Measurements from ENCODE around the gene FEZ2. TPM values are rescaled to one million over a fixed set of nuclear protein-coding genes. Genes with fewer than 3 reads are reported as not detected.

FEZ2 gene
- total and polyA plus RNA-seq, 8 donors: 47.5 to 74.0 (median 69.8) TPM

- DNase-seq (no peak), ATAC-seq (no peak)
- Histone ChIP-seq H3K36me3 (peaks cover 0 to 10% of the 10 kb centered on the region in 2 donors), H3K27ac (no peak overlapping the region), H3K4me1 (peaks cover 12 to 35% of the 10 kb centered on the region in 2 donors), H3K4me3 (no peak overlapping the region), H3K9me3 (no peaks in the 10 kb centered on the region), H3K27me3 (no peaks in the 10 kb centered on the region)
- TF ChIP-seq CTCF (IDR thresholded peaks at IDR 0.05): no peak
- intact Hi-C loops (cut with DNase I): no loop called here
Observed at GRCh38 chr2:36594849-36595248, 3.1 kb downstream of the FEZ2 start.

- no peaks in the 10 kb centered on the region for H3K9me3 ChIP-seq
- no peak for DNase-seq
Observed at GRCh38 chr2:36589230-36589630, 8.7 kb downstream of the FEZ2 start.

GRCh38 chr2:36587556-36587955 is 10.4 kb downstream of the FEZ2 start:
- peaks cover 0 to 24% of the 10 kb centered on the region in 2 donors for H3K4me1 ChIP-seq
- no peak overlapping the region for H3K27ac ChIP-seq
- intact Hi-C loops (cut with DNase I): no loop called here
- no peaks in the 10 kb centered on the region for H3K9me3 ChIP-seq
- no peak for TF ChIP-seq CTCF (IDR thresholded peaks at IDR 0.05)
- H3K27me3 ChIP-seq: no peaks in the 10 kb centered on the region
- DNase-seq (no peak), ATAC-seq (no peak)
- peaks cover 0 to 76% of the 10 kb centered on the region in 2 donors for H3K36me3 ChIP-seq
- H3K4me3 ChIP-seq: no peak overlapping the region

More at GRCh38 chr2:36589230-36589630, 8.7 kb downstream of the FEZ2 start:
- no peak for ATAC-seq
- intact Hi-C loops (cut with DNase I): no loop called here
- Histone ChIP-seq H3K27me3 (no peaks in the 10 kb centered on the region), H3K4me1 (peaks cover 0 to 10% of the 10 kb centered on the region in 2 donors), H3K27ac (no peak overlapping the region), H3K4me3 (no peak overlapping the region), H3K36me3 (peaks cover 0 to 59% of the 10 kb centered on the region in 2 donors)
- TF ChIP-seq CTCF (IDR thresholded peaks at IDR 0.05): no peak

- DNase-seq: no peak
- no peak for ATAC-seq
- no peak overlapping the region for H3K4me3 ChIP-seq
- no peaks in the 10 kb centered on the region for H3K9me3 ChIP-seq
- H3K27ac ChIP-seq: no peak overlapping the region
- H3K36me3 ChIP-seq: peaks cover 0 to 81% of the 10 kb centered on the region in 2 donors
- H3K27me3 ChIP-seq: no peaks in the 10 kb centered on the region
- intact Hi-C loops (cut with DNase I): no loop called here
- peaks cover 0 to 24% of the 10 kb centered on the region in 2 donors for H3K4me1 ChIP-seq
- no peak for TF ChIP-seq CTCF (IDR thresholded peaks at IDR 0.05)
Observed at GRCh38 chr2:36587101-36587500, 10.9 kb downstream of the FEZ2 start.

GRCh38 chr2:36586672-36587071 is 11.3 kb downstream of the FEZ2 start:
- Histone ChIP-seq H3K27me3 (no peaks in the 10 kb centered on the region), H3K27ac (no peak overlapping the region), H3K9me3 (no peaks in the 10 kb centered on the region), H3K4me1 (peaks cover 0 to 23% of the 10 kb centered on the region in 2 donors), H3K4me3 (no peak overlapping the region), H3K36me3 (peaks cover 0 to 82% of the 10 kb centered on the region in 2 donors)
- TF ChIP-seq CTCF (IDR thresholded peaks at IDR 0.05): no peak
- DNase-seq: no peak
- intact Hi-C loops (cut with DNase I): no loop called here
- ATAC-seq: no peak
